HepG2 (cell line): ENCODE data around the gene MACROD2. TPM values are rescaled to one million over a fixed set of nuclear protein-coding genes. Genes with fewer than 3 reads are reported as not detected.

Experiments used
- ATAC-seq: fragments of 200-7000 bp; cut with Tn5 transposase; 3 replicates; pipeline ENCODE4 v1.9.1; 2020; ENCODE audit warnings: mild to moderate bottlenecking, moderate library complexity
- BruUV-seq: library from RNA; stranded (reverse); fragments of 400-500 nt; replicated peaks from 2 replicates; lab custom pipeline; 2021; lab: Mats Ljungman, UMichigan
- CTCF ChIA-PET: fragments of 300-600 bp; formaldehyde crosslinking; extraction: SDS; loops from one replicate; lab custom pipeline; 2021; ENCODE audit warnings: low total read pairs, inconsistent platforms, low intra/inter-chr PET ratio; lab: Yijun Ruan, JAX
- POLR2A ChIA-PET: fragments of 350-600 bp; sonication (Branson Sonifier 250); formaldehyde crosslinking; loops from one replicate; lab custom pipeline; 2020; ENCODE audit warnings: antibody characterized with exemption, inconsistent platforms; lab: Yijun Ruan, JAX
- DNase-seq: peaks from one replicate; pipeline ENCODE4 v3.0.0-alpha.2; 2015; ENCODE audit warnings: low spot score
- FAIRE-seq: peaks from 3 replicates; lab custom pipeline; 2011; peaks lifted over from hg19 to GRCh38; lab: Jason Lieb, UNC
- H2AFZ ChIP-seq: one replicate; pipeline ENCODE4 v1.6.1; 2011; ENCODE audit warnings: low read length, inconsistent platforms
- H3K27ac ChIP-seq: fragments of 300-600 bp; 3 replicates; pipeline ENCODE4 v1.8.0; 2011; ENCODE audit warnings: mixed run types, mild to moderate bottlenecking, mixed read lengths, low read length, inconsistent platforms; ENCODE audit not compliant: insufficient read depth; ENCODE audit errors: extremely low read length
- H3K27me3 ChIP-seq, 2 experiments: fragments of 200-600 bp in 1 of 2; 2 replicates in 1 of 2; 3 replicates in 1 of 2; pipeline versions ENCODE4 v1.6.0 to v1.8.0; 2011; ENCODE audit warnings: low read length in 2 of 2, mild to moderate bottlenecking in 2 of 2, moderate library complexity in 2 of 2, inconsistent platforms in 1 of 2; ENCODE audit not compliant: insufficient read depth in 2 of 2, control insufficient read depth in 1 of 2
- H3K36me3 ChIP-seq, 2 experiments: fragments of 200-600 bp in 1 of 2; replicated peaks in 1 of 2; 2 replicates in 1 of 2; 3 replicates in 1 of 2; pipeline versions ENCODE4 v1.5.1 to v1.8.0; 2011; ENCODE audit warnings: low read length in 2 of 2, inconsistent platforms in 1 of 2; ENCODE audit not compliant: insufficient read depth in 2 of 2, control insufficient read depth in 1 of 2
- H3K4me1 ChIP-seq: 2 replicates; pipeline ENCODE4 v1.5.1; 2012; ENCODE audit warnings: low read length, inconsistent platforms; ENCODE audit not compliant: insufficient read depth
- H3K4me2 ChIP-seq: 2 replicates; pipeline ENCODE4 v1.6.0; 2011; ENCODE audit warnings: low read depth, low read length, inconsistent platforms
- H3K4me3 ChIP-seq, 3 experiments: fragments of 200-600 bp in 1 of 3; sonication (generic), shearing (Covaris generic) in 1 of 3; replicated peaks in 1 of 3; 2 replicates each; pipeline ENCODE4 v1.5.1; 2011 to 2016; ENCODE audit warnings: low read length in 3 of 3, inconsistent platforms in 2 of 3, low read depth in 2 of 3, mild to moderate bottlenecking in 2 of 3, control low read depth in 1 of 3, mixed read lengths in 1 of 3; ENCODE audit not compliant: insufficient read depth in 1 of 3
- H3K79me2 ChIP-seq: one replicate; pipeline ENCODE4 v1.6.1; 2011; ENCODE audit warnings: low read length, inconsistent platforms; ENCODE audit not compliant: insufficient read depth
- H3K9ac ChIP-seq: 2 replicates; pipeline ENCODE4 v1.6.0; 2011; ENCODE audit warnings: mild to moderate bottlenecking, low read depth, low read length, inconsistent platforms; ENCODE audit not compliant: insufficient read depth
- H3K9me3 ChIP-seq: 2 replicates; pipeline ENCODE4 v1.5.1; 2012; ENCODE audit warnings: mild to moderate bottlenecking, low read length
- H4K20me1 ChIP-seq: 2 replicates; pipeline ENCODE4 v1.6.0; 2011; ENCODE audit warnings: inconsistent platforms, mild to moderate bottlenecking, low read length, moderate library complexity; ENCODE audit not compliant: insufficient read depth
- GATA4 ChIP-seq: sonication (generic); IDR thresholded peaks from 2 replicates; pipeline ENCODE4 v1.6.1; 2016; ENCODE audit warnings: antibody characterized with exemption, low read depth, borderline replicate concordance
- MAZ ChIP-seq, 2 experiments: sonication (generic) in 1 of 2; formaldehyde crosslinking in 1 of 2; IDR thresholded peaks; 2 replicates each; pipeline versions ENCODE4 v1.5.0 to v1.6.1; 2012 to 2020; ENCODE audit warnings: low read depth in 2 of 2, mild to moderate bottlenecking in 2 of 2, borderline replicate concordance in 1 of 2, improper control_type of control experiment in 1 of 2, low read length in 1 of 2, missing genetic modification reagents in 1 of 2, moderate library complexity in 1 of 2
- ZBTB21 ChIP-seq: sonication (generic); formaldehyde crosslinking; IDR thresholded peaks from 2 replicates; pipeline ENCODE4 v1.4.0; 2020; ENCODE audit warnings: missing genetic modification reagents
- ZNF121 ChIP-seq: sonication (generic); formaldehyde crosslinking; IDR thresholded peaks from 2 replicates; pipeline ENCODE4 v1.5.0; 2020; ENCODE audit warnings: mild to moderate bottlenecking, missing genetic modification reagents
- ZNF383 ChIP-seq: sonication (generic); formaldehyde crosslinking; IDR thresholded peaks from 2 replicates; pipeline ENCODE4 v1.4.0; 2020; ENCODE audit warnings: missing genetic modification reagents, mild to moderate bottlenecking, borderline replicate concordance
- ZNF44 ChIP-seq: sonication (generic); formaldehyde crosslinking; IDR thresholded peaks from 2 replicates; pipeline ENCODE4 v1.5.1; 2020; ENCODE audit warnings: mild to moderate bottlenecking, missing genetic modification reagents
- ZNF570 ChIP-seq: sonication (generic); formaldehyde crosslinking; IDR thresholded peaks from 2 replicates; pipeline ENCODE4 v1.4.0; 2020; ENCODE audit warnings: mild to moderate bottlenecking, missing genetic modification reagents, borderline replicate concordance
- WGBS: methylation state at CpG from one replicate; pipeline ENCODE4 v1.1.6; 2017; ENCODE audit warnings: low lambda C conversion rate; 5-methylcytosine and 5-hydroxymethylcytosine counted together
- in situ Hi-C: cut with HindIII; loops from 2 replicates; pipeline ENCODE4 v1.10.0; 2017; ENCODE audit warnings: low pct_unique_long_range_greater_than_20kb; ENCODE audit not compliant: extremely low pct_ligation_motif_present
- intact Hi-C: fragments of 100-400 bp; cut with micrococcal nuclease; formaldehyde crosslinking; loops from one replicate; pipeline ENCODE4 v1.10.0; 2022; ENCODE audit not compliant: unreplicated experiment
- polyA plus RNA-seq, 8 experiments: library from polyadenylated mRNA; depleted of rRNA in 3 of 8; stranded (reverse) in 7 of 8; unstranded in 1 of 8; fragments of >200 nt; fragmentation: Illumina TruSeq in 4 of 8; extraction: Trizol in 4 of 8; gene quantifications; 2 replicates each; pipeline versions ENCODE4 v1.2.1 to v1.2.3, GENCODE V29; 2011 to 2016; ENCODE audit warnings: low read depth in 4 of 8, missing spikeins in 1 of 8, mixed read lengths in 1 of 8; ENCODE audit not compliant: insufficient read depth in 1 of 8
- total RNA-seq, 5 experiments: library from RNA; depleted of rRNA; stranded (reverse); fragments of >200 nt; fragmentation: Illumina TruSeq; extraction: Trizol; gene quantifications; 2 replicates each; pipeline ENCODE4 v1.2.3, GENCODE V29; 2016; ENCODE audit warnings: low read depth in 1 of 5
- TF ChIP-seq, protein P1 (sequence below): sonication (generic); formaldehyde crosslinking; IDR thresholded peaks from 2 replicates; pipeline ENCODE4 v1.5.1; 2020; ENCODE audit warnings: missing genetic modification reagents, mild to moderate bottlenecking, borderline replicate concordance
- TF ChIP-seq, protein P2 (sequence below): sonication (generic); formaldehyde crosslinking; IDR thresholded peaks from 2 replicates; pipeline ENCODE4; 2020; ENCODE audit warnings: missing genetic modification reagents, mild to moderate bottlenecking, borderline replicate concordance
- TF ChIP-seq, protein P3 (sequence below): sonication (generic); formaldehyde crosslinking; IDR thresholded peaks from 2 replicates; pipeline ENCODE4 v1.5.1; 2020; ENCODE audit warnings: mild to moderate bottlenecking, missing genetic modification reagents, borderline replicate concordance

The MACROD2 gene
- total and polyA plus RNA-seq, 2 of the 13 experiments (the other 11 are each of a cell fraction or from before 2014, with no cell fraction given), result 0.13 to 0.51 TPM

DNA sequence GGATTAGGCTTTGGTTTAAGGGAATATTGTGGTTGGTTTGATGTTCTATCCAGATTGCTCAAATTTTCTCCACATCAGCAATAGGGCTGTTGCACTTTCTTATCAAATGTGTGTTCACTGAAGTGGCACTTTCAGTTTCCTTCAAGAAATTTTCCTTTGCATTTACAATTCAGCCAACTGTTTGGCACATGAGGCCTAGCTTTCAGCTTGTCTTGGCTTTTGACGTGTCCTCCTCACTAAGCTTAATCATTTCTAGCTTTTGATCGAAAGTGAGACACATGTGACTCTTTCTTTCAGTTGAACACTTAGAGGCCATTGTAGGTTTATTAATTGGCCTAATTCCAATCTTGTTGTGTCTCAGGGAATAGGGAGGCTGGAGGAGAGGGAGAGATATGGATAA lies 237.3 kb downstream of the MACROD2 start (continued):
- TF ChIP-seq MAZ (IDR thresholded peaks at IDR 0.05; ENCODE audit: borderline replicate concordance, low read depth, low read length), result no peak
- no peak for TF ChIP-seq MAZ (CRISPR knock-in tag; IDR thresholded peaks at IDR 0.05; ENCODE audit: low read depth)
- TF ChIP-seq, protein P1, sequence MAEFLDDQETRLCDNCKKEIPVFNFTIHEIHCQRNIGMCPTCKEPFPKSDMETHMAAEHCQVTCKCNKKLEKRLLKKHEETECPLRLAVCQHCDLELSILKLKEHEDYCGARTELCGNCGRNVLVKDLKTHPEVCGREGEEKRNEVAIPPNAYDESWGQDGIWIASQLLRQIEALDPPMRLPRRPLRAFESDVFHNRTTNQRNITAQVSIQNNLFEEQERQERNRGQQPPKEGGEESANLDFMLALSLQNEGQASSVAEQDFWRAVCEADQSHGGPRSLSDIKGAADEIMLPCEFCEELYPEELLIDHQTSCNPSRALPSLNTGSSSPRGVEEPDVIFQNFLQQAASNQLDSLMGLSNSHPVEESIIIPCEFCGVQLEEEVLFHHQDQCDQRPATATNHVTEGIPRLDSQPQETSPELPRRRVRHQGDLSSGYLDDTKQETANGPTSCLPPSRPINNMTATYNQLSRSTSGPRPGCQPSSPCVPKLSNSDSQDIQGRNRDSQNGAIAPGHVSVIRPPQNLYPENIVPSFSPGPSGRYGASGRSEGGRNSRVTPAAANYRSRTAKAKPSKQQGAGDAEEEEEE (CRISPR knock-in tag), result no peak
- no peak for TF ChIP-seq GATA4
- no peak for TF ChIP-seq ZNF570
- TF ChIP-seq ZBTB21 (CRISPR knock-in tag), result no peak
- TF ChIP-seq ZNF121, result no peak

DNA sequence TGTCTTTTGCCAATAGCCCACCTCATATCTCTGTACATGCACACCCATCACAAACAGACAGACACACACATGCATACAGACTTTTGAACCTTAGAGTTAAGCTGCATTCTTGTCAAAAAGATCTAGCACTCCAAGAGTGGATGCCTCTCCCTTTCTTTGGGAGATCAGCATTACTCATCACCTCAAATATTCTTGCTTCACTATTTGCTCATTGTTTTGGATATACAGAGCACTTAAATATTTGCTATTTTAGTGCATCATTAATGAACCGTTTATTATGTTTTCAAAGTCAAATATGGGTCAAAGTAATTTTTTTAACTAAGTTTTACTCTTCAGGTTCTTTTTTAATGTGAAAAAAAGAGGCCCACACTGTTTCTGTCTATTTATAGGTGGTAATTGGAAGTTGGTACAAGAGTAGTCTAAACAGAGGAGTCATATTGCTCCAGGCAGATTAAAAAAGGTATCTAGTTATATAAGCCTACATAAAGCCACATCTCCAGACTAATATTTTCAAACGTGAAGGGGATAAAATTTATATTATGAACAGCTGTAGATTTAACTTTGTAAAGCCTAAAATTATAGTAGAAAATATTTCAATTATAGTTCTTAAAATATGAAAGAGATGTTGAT lies 239.5 kb downstream of the MACROD2 start:
- H3K27me3 ChIP-seq, result no peaks in the 10 kb centered on the region
- H3K36me3 ChIP-seq, result no peaks in the 10 kb centered on the region
- no peak overlapping the region for H3K4me3 ChIP-seq
- BruUV-seq, result no TSS peak
- TF ChIP-seq, protein P2, sequence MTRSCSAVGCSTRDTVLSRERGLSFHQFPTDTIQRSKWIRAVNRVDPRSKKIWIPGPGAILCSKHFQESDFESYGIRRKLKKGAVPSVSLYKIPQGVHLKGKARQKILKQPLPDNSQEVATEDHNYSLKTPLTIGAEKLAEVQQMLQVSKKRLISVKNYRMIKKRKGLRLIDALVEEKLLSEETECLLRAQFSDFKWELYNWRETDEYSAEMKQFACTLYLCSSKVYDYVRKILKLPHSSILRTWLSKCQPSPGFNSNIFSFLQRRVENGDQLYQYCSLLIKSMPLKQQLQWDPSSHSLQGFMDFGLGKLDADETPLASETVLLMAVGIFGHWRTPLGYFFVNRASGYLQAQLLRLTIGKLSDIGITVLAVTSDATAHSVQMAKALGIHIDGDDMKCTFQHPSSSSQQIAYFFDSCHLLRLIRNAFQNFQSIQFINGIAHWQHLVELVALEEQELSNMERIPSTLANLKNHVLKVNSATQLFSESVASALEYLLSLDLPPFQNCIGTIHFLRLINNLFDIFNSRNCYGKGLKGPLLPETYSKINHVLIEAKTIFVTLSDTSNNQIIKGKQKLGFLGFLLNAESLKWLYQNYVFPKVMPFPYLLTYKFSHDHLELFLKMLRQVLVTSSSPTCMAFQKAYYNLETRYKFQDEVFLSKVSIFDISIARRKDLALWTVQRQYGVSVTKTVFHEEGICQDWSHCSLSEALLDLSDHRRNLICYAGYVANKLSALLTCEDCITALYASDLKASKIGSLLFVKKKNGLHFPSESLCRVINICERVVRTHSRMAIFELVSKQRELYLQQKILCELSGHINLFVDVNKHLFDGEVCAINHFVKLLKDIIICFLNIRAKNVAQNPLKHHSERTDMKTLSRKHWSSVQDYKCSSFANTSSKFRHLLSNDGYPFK (CRISPR knock-in tag), result no peak
- no peak for TF ChIP-seq ZNF44
- TF ChIP-seq, protein P3, sequence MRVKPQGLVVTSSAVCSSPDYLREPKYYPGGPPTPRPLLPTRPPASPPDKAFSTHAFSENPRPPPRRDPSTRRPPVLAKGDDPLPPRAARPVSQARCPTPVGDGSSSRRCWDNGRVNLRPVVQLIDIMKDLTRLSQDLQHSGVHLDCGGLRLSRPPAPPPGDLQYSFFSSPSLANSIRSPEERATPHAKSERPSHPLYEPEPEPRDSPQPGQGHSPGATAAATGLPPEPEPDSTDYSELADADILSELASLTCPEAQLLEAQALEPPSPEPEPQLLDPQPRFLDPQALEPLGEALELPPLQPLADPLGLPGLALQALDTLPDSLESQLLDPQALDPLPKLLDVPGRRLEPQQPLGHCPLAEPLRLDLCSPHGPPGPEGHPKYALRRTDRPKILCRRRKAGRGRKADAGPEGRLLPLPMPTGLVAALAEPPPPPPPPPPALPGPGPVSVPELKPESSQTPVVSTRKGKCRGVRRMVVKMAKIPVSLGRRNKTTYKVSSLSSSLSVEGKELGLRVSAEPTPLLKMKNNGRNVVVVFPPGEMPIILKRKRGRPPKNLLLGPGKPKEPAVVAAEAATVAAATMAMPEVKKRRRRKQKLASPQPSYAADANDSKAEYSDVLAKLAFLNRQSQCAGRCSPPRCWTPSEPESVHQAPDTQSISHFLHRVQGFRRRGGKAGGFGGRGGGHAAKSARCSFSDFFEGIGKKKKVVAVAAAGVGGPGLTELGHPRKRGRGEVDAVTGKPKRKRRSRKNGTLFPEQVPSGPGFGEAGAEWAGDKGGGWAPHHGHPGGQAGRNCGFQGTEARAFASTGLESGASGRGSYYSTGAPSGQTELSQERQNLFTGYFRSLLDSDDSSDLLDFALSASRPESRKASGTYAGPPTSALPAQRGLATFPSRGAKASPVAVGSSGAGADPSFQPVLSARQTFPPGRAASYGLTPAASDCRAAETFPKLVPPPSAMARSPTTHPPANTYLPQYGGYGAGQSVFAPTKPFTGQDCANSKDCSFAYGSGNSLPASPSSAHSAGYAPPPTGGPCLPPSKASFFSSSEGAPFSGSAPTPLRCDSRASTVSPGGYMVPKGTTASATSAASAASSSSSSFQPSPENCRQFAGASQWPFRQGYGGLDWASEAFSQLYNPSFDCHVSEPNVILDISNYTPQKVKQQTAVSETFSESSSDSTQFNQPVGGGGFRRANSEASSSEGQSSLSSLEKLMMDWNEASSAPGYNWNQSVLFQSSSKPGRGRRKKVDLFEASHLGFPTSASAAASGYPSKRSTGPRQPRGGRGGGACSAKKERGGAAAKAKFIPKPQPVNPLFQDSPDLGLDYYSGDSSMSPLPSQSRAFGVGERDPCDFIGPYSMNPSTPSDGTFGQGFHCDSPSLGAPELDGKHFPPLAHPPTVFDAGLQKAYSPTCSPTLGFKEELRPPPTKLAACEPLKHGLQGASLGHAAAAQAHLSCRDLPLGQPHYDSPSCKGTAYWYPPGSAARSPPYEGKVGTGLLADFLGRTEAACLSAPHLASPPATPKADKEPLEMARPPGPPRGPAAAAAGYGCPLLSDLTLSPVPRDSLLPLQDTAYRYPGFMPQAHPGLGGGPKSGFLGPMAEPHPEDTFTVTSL (CRISPR knock-in tag), result no peak
- no peak for TF ChIP-seq ZNF383
- CTCF ChIA-PET, result no interaction called here
- in situ Hi-C loops (no loop called here), intact Hi-C loops (no loop called here)
- H3K9ac ChIP-seq, result no peak overlapping the region
- H2AFZ ChIP-seq, result no peak overlapping the region
- no peak overlapping the region for H3K4me2 ChIP-seq
- no peak for DNase-seq
- no peak for ATAC-seq
- WGBS, result 1% methylated on average over 2 of the region's 2 CpGs
- no peak overlapping the region for H3K27ac ChIP-seq
- no peaks in the 10 kb centered on the region for H3K9me3 ChIP-seq
- no peaks in the 10 kb centered on the region for H3K79me2 ChIP-seq
- FAIRE-seq, result no peak
- H3K4me1 ChIP-seq, result no peaks in the 10 kb centered on the region
- POLR2A ChIA-PET, result no interaction called here
- H4K20me1 ChIP-seq, result no peaks in the 10 kb centered on the region
